ENCODE results near the gene INPP5B. TPM values are rescaled to one million over a fixed set of nuclear protein-coding genes. Genes with fewer than 3 reads are reported as not detected.
A peak's percentile ranks its signal among the peaks of the same experiment; 100 is the strongest.

Gene INPP5B
- total RNA-seq, 1 experiment from 2014 or later = 21.5 TPM

GRCh38 chr1:37860346-37860666 lies 86.5 kb downstream of the INPP5B start:
- Mint-ChIP-seq H3K4me1 (ENCODE audit: low read depth, unreplicated experiment) (peaks cover 13% of the 10 kb centered on the region), H3K36me3 (ENCODE audit: insufficient read depth, unreplicated experiment) (peaks cover 35% of the 10 kb centered on the region), H3K27me3 (ENCODE audit: unreplicated experiment) (no peaks in the 10 kb centered on the region), H3K9me3 (ENCODE audit: low read depth, unreplicated experiment) (no peaks in the 10 kb centered on the region), H3K27ac (ENCODE audit: unreplicated experiment) (peak overlapping the region; percentile 99), H3K4me3 (ENCODE audit: low read depth, unreplicated experiment) (peak overlapping the region; percentile 95)
- no peak for DNase-seq
- no TSS peak for BruUV-seq (replicated peaks)
- TF ChIP-seq CTCF (IDR thresholded peaks at IDR 0.05; ENCODE audit: unreplicated experiment) = no peak
- intact Hi-C loops (cut with micrococcal nuclease; ENCODE audit: unreplicated experiment) = no loop called here
- CTCF ChIA-PET = interaction anchor here (0.9 to 1.8 kb wide), 5 partner anchors 9 to 170 kb away, joined by 3 to 6 read pairs (median 5); partner anchors contain the start of genes C1orf122 and YRDC

GRCh38 chr1:37859507-37860345 lies 87.1 kb downstream of the INPP5B start, which contains the start of gene MTF1:
MTF1 (minus strand) TSS chr1:37859592; CDS start chr1:37857658, 1,934 bp downstream.
- H3K9me3 Mint-ChIP-seq (ENCODE audit: low read depth, unreplicated experiment) = no peaks in the 10 kb centered on the region
- CTCF ChIA-PET = interaction anchor here (0.6 to 1.8 kb wide), 13 partner anchors 9 to 959 kb away, joined by 3 to 8 read pairs (median 4); partner anchors contain the start of genes C1orf122, CDCA8 and YRDC
- H3K4me3 Mint-ChIP-seq (ENCODE audit: low read depth, unreplicated experiment) = peak within 1 kb of the TSS; percentile 95
- peak; percentile 89 for TF ChIP-seq CTCF (IDR thresholded peaks at IDR 0.05; ENCODE audit: unreplicated experiment)
- DNase-seq = peak; percentile 97
- no peaks in the 10 kb centered on the region for H3K27me3 Mint-ChIP-seq (ENCODE audit: unreplicated experiment)
- H3K4me1 Mint-ChIP-seq (ENCODE audit: low read depth, unreplicated experiment) = peaks cover 8% of the 10 kb centered on the region
- peak within 1 kb of the TSS; percentile 99 for H3K27ac Mint-ChIP-seq (ENCODE audit: unreplicated experiment)
- BruUV-seq (replicated peaks) = TSS peak; percentile 93
- peaks cover 40% of the 10 kb centered on the region for H3K36me3 Mint-ChIP-seq (ENCODE audit: insufficient read depth, unreplicated experiment)
- intact Hi-C loops (cut with micrococcal nuclease; ENCODE audit: unreplicated experiment) = no loop called here

GRCh38 chr1:37858931-37859506 lies 87.8 kb downstream of the INPP5B start:
- peak overlapping the region; percentile 99 for H3K27ac Mint-ChIP-seq (ENCODE audit: unreplicated experiment)
- CTCF ChIA-PET = interaction anchor here (0.7 to 1.8 kb wide), 8 partner anchors 8 to 169 kb away, joined by 3 to 8 read pairs (median 5); partner anchors contain the start of gene CDCA8
- BruUV-seq (replicated peaks) = TSS peak; percentile 54
- DNase-seq = peak; percentile 3
- TF ChIP-seq CTCF (IDR thresholded peaks at IDR 0.05; ENCODE audit: unreplicated experiment) = no peak
- no peaks in the 10 kb centered on the region for H3K9me3 Mint-ChIP-seq (ENCODE audit: low read depth, unreplicated experiment)
- intact Hi-C loops (cut with micrococcal nuclease; ENCODE audit: unreplicated experiment) = no loop called here
- H3K4me3 Mint-ChIP-seq (ENCODE audit: low read depth, unreplicated experiment) = peak overlapping the region; percentile 95
- no peaks in the 10 kb centered on the region for H3K27me3 Mint-ChIP-seq (ENCODE audit: unreplicated experiment)
- H3K4me1 Mint-ChIP-seq (ENCODE audit: low read depth, unreplicated experiment) = peaks cover 8% of the 10 kb centered on the region
- H3K36me3 Mint-ChIP-seq (ENCODE audit: insufficient read depth, unreplicated experiment) = peaks cover 46% of the 10 kb centered on the region

DNA sequence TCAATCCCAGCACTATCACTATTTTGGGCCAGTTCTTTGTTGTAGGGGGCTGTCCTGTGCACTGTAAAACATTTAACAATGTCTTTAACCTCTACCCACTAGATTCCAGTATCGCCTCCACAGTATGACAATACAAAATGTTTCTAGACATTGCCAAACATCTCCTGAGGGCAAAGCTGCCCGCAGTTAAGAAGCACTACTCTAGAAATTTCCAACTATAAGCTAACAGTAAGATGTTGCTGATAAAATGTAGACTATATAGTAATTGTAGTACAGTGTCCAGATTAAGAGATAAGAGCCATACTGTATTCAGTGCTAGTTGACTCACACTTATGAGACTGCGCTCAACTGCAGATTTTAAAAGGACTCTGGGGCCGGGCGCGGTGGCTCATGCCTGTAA lies 92.4 kb downstream of the INPP5B start:
- no peaks in the 10 kb centered on the region for H3K4me1 Mint-ChIP-seq (ENCODE audit: low read depth, unreplicated experiment)
- no peak overlapping the region for H3K27ac Mint-ChIP-seq (ENCODE audit: unreplicated experiment)
- H3K27me3 Mint-ChIP-seq (ENCODE audit: unreplicated experiment) = no peaks in the 10 kb centered on the region
- H3K36me3 Mint-ChIP-seq (ENCODE audit: insufficient read depth, unreplicated experiment) = peaks cover 41% of the 10 kb centered on the region
- intact Hi-C loops (cut with micrococcal nuclease; ENCODE audit: unreplicated experiment) = no loop called here
- no peak overlapping the region for H3K4me3 Mint-ChIP-seq (ENCODE audit: low read depth, unreplicated experiment)
- no TSS peak for BruUV-seq (replicated peaks)
- no peak for DNase-seq
- TF ChIP-seq CTCF (IDR thresholded peaks at IDR 0.05; ENCODE audit: unreplicated experiment) = no peak
- CTCF ChIA-PET = no interaction called here
- no peaks in the 10 kb centered on the region for H3K9me3 Mint-ChIP-seq (ENCODE audit: low read depth, unreplicated experiment)

Data from Calu3 (cell line).